Pons (tissue), 1 donor: ENCODE results near the gene CAMK4.

ENCODE experiments used
- DNase-seq: peaks from one replicate; pipeline ENCODE4 v3.0.0-alpha.2; 2016; ENCODE audit warnings: low spot score

CAMK4 gene

GRCh38 chr5:111229221-111229835 lies 5.1 kb downstream of the CAMK4 start:
- no peak for DNase-seq

DNA sequence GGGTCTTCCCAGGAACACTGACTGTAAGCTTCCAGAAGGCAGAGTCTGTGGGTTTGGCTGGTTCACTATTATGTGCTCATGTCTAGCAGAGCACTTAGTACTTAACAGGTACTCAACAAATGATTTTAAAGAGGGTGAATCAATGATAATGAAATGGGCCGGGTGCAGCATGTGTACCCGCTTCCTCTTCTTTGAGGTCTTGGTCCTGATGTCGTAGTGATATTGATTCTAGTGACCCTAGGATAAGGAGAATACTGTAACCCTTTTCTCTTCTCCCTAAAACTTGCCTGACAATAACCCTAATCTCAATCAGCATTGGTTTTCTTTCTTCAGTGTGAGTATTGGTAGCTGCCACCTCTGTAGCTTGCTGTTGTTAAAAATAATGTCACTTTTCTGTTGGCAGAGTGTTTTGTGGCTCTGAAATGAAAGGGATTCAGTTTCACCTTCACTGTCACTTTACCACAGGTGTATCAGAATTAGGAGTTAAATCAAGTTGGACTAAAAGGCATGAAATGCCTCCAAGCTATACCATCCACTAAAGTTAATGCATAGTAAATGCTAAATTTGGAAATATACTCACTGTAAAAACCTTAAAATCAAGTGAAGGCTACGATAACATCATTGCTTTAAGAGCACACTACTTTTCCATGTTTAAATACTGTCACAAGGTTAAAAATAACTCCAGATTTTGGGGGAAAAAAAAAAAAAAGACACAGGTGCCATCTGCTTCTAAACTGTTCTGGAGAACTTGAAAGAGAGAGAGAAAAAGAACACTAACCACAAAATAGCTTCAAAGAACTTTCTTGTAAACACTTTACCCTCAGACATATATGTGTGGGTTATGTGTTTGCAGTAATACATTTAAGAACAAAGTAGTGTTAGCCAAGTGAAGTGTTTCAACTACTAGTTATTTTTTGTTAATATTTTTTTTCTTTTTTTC lies 6.0 kb downstream of the CAMK4 start:
- no peak for DNase-seq

GRCh38 chr5:111231119-111231518 lies 6.9 kb downstream of the CAMK4 start:
- no peak for DNase-seq

- DNase-seq: no peak
Observed at GRCh38 chr5:111232311-111233051, 8.3 kb downstream of the CAMK4 start.

- DNase-seq: no peak
Observed at GRCh38 chr5:111233052-111233374, 8.8 kb downstream of the CAMK4 start.

DNA sequence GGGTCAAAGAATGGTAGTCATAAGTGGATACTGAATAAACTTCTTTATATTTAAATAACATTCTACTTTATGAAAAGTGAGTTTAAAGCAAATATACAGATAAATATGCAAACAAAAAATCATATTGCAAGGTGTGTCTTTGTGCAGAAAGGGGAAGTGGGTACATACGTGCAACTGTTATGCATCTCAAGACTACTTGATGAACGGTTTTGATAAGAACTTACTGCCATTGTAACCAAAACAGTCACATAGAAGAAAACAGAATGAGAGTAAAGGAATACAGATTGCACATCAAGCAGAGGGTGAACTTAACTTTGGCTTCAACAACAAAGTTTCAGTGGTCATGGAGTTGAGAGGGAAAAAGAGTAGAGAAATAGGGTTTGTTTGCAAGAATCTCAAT lies 9.9 kb downstream of the CAMK4 start:
- no peak for DNase-seq

DNA sequence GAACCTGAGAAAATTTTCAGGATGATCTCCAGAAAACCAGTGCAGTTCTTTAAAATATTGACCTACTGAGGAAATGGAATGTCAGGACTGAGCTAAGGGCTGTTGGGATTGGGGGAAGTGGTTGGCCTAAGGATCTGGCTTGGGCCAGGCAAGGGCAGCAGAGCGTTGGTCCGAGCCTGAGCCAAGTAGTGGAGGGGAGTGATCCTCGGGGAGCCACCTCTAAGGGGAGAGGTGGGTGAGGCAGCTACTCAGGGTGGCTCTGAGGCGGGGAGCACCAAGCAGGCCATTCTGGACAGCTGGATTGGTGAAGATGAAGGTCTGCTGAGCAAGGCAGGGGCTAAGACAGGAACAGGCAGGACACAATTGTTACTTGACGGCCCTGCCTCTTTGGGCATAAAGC lies 11.5 kb downstream of the CAMK4 start:
- DNase-seq: no peak

DNA sequence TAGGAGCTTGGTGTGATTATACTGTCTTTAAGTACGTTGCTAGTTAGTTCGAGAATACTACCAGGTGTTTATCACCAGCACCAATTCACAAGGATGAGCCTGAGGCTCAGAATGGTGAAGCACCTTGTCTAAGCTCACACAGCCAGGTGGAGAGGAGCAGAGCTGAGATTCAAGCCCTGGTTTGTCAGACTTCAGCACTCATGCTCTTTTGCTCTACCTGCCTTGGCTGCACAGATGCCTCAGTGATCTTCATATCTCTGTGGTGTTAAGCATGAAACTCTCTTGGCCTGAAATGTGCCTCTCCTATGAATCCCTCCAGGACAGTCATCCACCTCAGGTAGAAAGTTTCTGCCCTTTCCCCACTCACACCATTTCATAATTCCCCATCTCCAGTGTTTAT lies 12.2 kb downstream of the CAMK4 start:
- DNase-seq: no peak

- DNase-seq: no peak
Observed at GRCh38 chr5:111236995-111237394, 12.8 kb downstream of the CAMK4 start.

DNA sequence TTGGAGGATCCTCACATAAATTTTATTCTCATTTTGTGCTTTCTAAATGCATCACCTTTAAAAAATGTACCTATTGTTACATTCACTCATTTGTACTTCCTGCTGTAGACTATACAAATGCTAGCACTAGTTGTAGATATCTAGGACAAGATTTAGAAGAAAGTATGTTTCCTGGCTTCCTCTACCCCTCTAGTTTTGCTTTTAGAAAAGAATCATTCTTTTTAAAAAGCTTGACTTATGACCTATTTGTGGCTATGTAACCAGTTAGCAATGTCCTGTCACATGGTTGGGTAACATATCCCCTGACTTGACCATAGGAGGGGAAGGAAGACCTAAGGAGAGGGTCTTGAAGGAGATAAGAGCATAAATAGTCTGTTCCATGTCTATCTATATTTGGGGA lies 13.3 kb downstream of the CAMK4 start:
- DNase-seq: no peak

- no peak for DNase-seq
Observed at GRCh38 chr5:111238431-111239225, 14.4 kb downstream of the CAMK4 start.

- DNase-seq: no peak
Observed at GRCh38 chr5:111241696-111242095, 17.5 kb downstream of the CAMK4 start.

- no peak for DNase-seq
Observed at GRCh38 chr5:111242606-111243005, 18.4 kb downstream of the CAMK4 start.

DNA sequence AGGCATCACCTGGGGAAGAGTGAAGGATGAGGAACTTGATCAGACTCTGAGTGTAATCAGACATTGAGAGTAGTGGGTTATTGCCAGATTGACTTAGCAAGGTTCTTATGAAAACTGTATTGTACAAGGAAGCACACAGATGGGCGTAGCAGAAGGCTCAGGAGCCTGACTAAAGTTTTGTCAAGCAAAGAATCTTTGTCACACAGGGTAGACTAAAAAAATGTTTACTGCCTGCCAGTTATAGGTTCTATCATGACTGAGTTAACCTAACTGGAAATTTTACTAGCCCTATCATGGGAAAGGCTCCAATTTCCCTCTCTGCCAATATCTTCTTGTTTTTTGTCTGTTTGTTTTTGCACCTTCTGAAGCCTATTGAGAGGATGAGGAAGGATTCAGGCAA lies 19.1 kb downstream of the CAMK4 start:
- DNase-seq: no peak

DNA sequence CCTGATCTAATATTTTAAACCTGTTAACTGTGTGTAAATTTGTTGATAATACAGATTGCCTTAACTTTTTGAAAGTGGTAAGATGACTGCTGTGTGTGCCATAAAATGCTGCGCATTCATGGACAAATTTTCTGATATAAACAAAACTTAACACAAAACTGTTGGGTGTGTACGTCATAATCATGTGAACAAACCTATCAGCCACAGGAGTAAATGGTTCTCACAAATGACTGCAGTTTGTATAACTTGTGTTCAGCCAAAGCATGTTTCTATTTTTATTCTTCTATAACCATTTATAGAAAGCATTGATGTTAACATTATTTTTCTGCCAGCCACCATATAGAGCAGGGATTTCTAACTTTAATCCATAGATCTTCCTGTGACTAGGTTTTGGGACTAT lies 21.5 kb downstream of the CAMK4 start:
- no peak for DNase-seq

DNA sequence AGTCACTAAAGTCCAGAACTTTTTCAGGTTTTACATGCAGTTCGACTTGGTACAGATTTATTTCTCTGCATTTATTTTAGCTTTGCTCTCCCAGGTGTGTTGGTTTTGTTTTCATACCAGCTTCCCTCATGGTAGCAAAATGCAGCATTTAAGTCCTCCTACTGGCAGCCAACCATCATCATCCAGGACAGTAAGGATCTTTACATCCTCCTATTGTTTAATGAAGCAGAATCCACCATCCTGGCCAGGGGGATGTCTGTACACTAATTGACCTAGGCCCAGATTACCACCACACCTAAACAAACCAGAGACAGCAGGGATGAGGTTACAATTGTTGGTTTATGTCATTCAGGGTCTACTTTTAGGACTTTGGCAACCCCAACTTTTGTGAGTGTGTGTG lies 22.3 kb downstream of the CAMK4 start:
- no peak for DNase-seq

- DNase-seq: no peak
Observed at GRCh38 chr5:111248571-111248970, 24.4 kb downstream of the CAMK4 start.

DNA sequence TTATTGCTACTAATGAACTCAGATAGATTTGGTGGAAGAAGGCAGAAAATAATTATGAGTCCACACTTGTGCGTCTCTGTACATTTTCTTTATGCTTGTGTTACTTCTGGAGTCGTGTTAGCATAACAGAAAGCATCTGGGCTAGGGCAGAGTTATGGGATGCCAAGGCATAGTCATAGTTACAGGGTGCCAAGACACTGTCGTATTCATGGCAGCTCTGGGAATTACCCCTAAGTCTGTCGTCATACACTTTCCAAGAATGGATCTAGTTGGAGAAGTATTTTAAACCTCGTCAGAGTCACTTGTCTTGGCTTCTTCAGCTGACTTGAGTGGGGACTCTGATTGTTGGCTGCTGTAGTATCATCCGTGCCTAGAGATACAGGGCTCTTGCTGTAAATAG lies 27.7 kb downstream of the CAMK4 start:
- DNase-seq: no peak

- DNase-seq: no peak
Observed at GRCh38 chr5:111252799-111253545, 28.8 kb downstream of the CAMK4 start.

- DNase-seq: no peak
Observed at GRCh38 chr5:111254613-111255012, 30.4 kb downstream of the CAMK4 start.

- no peak for DNase-seq
Observed at GRCh38 chr5:111255169-111255568, 31.0 kb downstream of the CAMK4 start.
